GM19025 (cell line): ENCODE measurements around the gene NRP2.

ENCODE experiments used
- ATAC-seq: cut with Tn5 transposase; IDR thresholded peaks from one replicate; pipeline ENCODE4 v1.9.1; 2021; ENCODE audit warnings: mild to moderate bottlenecking, low read depth, moderate library complexity; ENCODE audit not compliant: unreplicated experiment

Gene NRP2

GRCh38 chr2:205725059-205725458, 42.8 kb downstream of the NRP2 start:
- no peak for ATAC-seq

DNA sequence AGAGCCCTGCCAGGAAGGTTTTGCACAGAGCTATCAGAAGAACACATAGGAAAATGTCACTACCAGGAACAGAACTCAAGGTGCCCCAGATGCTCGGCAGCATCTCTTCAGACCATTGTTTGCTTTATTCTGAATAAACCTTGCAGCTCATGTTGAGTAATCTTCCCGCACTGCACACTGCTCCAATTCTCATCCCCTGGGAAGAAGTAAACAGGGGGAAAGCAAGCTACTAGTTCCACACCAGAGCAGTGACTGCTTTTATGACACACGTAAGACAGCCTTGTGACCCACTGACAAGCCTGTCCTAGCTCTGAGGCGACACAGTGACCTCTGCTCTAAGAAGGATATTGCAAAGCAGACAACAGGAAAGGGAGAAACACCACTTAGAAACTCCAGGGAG, 44.2 kb downstream of the NRP2 start:
- no peak for ATAC-seq

GRCh38 chr2:205727174-205727573, 44.9 kb downstream of the NRP2 start:
- ATAC-seq: no peak

GRCh38 chr2:205728366-205728765, 46.1 kb downstream of the NRP2 start:
- ATAC-seq: no peak

DNA sequence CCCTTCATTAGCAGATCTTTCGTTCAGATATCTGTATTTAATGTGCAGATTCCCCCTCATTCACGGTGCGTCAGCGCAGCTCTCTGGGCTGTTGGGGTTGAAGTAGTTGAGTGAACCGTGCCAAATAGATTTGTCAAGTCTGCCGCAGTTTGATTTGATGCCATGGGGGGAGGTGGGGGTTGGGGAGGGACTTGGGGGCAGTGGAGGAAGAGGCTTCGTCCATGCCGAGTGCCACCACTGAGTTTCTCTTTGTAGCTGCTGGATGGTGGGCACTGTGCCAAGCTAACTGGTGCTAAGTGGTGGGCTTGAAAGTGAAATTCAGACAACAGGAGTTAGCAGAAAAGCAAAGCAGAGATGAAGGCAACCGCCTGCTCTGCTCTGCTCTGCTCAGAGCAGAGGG, 47.9 kb downstream of the NRP2 start:
- ATAC-seq: no peak

DNA sequence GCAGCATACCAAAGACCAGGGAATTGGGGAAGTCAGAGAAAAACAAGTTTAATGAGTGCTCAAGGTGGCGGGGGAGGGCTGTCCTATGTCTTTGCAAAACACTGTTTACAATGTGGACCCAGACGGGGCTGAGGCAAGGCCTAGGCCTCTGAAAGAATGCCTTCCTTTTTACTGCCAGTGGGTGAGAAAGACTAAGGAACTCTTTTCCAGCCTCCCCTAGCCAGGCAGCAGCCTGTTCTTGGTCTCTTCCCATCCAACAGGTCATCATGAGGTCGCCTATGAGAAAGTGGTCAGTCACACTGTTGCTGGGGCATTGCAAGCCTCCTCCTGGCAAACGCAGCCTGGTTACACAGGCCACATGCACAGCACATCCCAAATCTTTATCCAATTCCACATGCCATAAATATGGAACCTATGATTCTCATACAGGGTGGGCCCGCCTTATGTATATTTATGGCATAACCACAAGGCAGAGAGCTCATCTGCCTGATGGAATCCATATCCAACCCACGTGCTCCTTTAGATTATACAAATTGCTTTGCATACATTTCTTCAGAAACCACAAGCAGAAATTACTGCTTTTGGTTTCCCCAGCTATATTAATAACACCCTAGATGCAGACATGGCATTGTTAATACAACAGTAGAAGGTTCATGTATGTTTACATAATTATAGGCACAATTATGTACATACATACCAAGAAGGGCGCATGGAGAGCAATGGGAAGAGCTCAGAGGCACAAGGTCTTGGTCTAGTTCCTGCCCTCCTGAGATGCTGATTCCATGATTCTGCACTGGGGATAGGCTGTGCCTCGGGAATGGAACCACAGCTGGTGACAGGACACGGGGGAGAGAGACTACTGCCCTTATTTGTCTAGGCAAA, 48.6 kb downstream of the NRP2 start:
- ATAC-seq: peak; percentile 13

- ATAC-seq: peak; percentile 77
Observed at GRCh38 chr2:205731583-205731981, 49.3 kb downstream of the NRP2 start.

DNA sequence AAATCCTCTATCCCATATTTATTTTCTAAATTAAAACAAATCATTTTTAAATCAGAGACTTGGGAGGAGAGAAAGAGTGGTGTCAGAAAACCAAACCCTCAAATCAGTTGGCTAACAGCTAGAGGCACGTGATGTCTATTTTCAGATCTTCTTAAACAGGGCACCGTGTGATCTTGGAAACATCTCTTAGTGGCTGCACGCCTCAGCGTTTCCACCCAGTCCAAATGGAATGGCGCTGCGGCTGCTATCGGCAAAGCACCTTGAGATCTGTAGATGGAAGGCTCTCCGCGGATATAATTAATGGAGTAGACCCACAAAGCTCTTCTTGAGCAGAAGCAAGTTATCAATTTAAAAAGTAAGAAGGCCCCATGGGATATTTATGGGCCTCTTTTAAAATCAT, 50.0 kb downstream of the NRP2 start:
- no peak for ATAC-seq

DNA sequence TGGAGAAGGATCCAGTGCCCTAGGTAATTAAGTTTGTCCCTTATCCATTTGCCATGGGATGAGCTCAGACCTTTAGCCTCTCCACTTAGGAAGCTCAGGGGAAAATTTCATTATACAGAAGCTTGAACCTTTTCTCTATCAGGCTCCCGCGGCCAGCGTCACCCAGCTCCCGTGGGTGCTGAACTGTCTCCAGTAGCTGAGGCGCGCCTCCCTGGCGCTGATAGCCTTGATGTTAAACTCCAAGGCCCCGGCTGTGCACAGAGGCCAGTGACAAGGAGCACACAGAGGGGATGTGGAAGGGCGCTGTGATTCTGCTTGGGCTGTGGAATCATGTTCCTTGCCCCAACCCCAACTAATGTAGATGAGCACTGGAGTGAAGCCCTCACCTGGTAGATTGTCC, 50.8 kb downstream of the NRP2 start:
- ATAC-seq: no peak

DNA sequence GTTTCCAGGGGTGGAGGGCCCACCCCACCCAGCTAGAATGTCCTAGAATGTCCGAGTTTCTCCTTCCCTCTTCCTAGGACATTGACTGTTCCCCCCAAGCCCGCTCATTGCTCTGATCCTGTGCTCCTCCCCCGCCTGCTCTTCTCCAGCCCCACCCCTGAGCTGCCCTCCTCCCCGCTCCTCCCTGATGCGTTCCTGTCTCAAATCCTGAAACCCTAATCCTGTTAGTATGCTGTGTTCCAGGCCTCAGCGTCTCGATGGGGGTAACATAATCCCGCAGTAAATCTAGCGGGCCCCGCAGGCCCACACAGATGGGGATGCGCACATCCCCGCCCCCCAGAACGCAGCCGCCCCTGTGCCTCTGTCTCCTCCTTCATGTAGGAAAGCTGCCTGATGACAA, 51.3 kb downstream of the NRP2 start:
- ATAC-seq: no peak

GRCh38 chr2:205734436-205735037, 52.2 kb downstream of the NRP2 start:
- ATAC-seq: no peak

GRCh38 chr2:205738117-205738968, 56.0 kb downstream of the NRP2 start:
- ATAC-seq: no peak

GRCh38 chr2:205739620-205740019, 57.3 kb downstream of the NRP2 start:
- ATAC-seq: no peak

DNA sequence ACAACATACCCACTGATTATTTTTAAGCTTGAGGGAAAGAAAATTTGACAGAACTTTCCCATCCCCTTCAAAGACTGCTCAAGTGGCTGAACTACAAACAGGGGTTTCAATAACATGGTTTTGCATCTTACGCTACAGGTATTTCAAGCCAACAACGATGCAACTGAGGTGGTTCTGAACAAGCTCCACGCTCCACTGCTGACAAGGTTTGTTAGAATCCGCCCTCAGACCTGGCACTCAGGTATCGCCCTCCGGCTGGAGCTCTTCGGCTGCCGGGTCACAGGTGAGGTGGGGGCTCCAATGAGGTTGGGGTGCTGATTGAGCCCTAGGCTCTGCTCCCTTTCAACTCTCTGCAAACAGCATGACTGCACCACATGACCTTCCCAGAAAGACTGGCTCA, 58.1 kb downstream of the NRP2 start:
- ATAC-seq: no peak

DNA sequence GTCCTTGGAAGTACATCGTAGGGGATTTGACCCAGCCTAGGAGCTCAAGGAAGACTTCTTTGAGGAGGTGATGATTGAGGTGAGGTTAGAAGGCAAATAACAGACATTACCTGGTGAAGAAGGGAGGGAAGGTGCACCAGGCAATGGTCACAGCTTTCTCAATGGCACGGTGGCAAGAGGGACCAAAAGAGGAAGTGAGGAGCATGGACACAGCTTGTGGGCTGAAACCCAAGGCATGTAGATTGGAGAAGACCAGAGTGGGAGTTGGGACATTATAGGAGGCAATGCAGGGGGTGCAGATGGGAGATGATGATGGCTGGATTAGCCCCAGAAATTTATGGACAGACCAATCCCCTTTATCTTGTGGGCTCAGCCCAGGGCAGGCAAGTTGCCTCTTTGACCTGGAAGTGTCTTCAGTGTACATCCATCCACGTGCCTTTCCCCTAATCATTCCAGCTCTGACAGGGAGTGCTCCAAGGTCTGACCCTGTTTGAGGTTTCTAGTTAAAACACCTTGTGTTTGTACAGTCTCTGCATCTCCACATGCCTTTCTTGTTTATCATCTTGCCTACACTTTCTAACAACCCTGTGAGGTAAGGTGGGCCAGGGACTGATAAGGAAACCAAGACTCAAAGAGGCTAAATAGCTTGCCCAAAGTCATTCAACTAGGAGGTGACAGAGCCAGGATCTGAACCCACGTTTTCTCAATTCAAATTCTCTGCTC, 59.1 kb downstream of the NRP2 start:
- ATAC-seq: no peak

GRCh38 chr2:205743137-205743536, 60.8 kb downstream of the NRP2 start:
- ATAC-seq: no peak

- no peak for ATAC-seq
Observed at GRCh38 chr2:205744074-205744591, 61.8 kb downstream of the NRP2 start.

DNA sequence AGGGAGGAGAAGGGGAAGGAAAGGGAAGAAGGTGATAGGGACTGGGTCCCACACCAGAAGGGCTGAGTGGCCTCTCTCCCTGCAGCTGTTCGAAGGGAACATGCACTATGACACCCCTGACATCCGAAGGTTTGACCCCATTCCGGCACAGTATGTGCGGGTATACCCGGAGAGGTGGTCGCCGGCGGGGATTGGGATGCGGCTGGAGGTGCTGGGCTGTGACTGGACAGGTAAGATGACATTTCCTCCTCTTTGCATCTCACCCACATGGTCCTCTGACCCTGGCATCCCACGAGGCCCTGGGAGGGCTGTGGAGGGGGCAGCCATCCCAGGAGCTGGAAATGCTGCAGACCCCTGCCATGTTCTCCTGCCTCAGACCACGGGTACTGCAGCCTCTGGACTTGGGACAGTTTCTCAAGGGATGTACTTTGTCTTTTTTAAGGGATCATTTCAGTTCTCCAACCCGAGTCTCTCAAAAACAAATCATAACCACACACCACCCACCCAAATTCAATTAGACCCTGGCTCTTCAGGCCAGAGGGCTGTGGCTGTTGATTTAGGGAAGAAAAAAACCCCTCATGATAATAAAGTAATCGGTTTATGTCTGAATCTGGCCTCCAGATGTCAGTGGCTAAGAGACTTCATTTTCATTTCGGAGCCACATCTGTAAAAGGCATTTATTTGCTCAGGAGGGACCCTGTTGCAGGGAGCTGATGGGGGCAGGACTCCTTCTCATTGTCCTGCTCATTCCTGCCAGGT, 63.5 kb downstream of the NRP2 start:
- no peak for ATAC-seq

DNA sequence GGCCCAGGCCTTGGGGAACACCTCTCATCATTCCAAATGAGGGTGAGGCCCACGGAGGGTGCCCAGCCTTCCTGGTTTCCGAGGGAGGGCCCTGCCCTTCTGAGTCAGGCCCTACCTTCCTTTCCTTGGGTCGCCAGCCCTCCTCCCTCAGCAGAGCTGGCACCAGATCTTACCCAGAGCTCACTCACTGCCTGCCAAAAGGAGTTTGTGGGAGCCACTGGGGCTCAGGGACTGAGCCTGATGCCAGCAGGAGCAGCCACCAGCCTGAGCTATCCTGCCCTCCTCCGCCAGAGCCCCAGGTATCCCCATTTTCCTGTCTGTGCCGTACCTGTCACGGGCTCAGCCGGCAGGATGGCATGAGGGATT, 64.1 kb downstream of the NRP2 start:
- ATAC-seq: no peak
